Measurements from ENCODE around the gene MYO1F. TPM values are rescaled to one million over a fixed set of nuclear protein-coding genes. Genes with fewer than 3 reads are reported as not detected.
"Not testable (repeated sequence)": the region's sequence is repeated elsewhere in the genome, so short reads cannot be mapped to it uniquely, and the experiment has no call there.

Gene MYO1F
- 0.35 to 0.69 TPM (median 0.47 TPM) in 3 replicates for total RNA-seq

DNA sequence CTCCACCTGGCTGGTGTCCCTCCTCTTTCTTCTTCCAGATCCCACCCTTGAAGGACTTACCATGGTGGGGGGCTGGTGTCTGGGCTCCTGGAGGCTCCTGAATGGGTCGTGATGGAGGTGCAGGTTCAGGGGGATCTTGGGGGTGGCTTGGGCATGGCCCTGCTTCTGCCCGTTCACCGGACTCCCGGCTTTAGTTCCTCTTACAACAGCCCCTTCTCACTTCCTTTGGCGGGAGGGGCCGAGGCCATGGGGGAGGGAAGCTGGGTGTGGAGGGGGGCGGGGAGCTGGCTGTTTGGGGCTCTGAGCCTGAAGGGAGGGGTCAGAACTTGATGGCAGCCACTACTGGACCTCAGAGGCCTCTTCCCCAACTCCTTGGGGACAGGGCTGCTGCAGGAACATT is at the start of gene MYO1F:
TSS of gene MYO1F (minus strand) at position 196 of the 400 bp plus-strand sequence. CDS start at position 63, 133 bp downstream.
- H3K36me3 Mint-ChIP-seq = no peaks in the 10 kb centered on the region
- H3K9me3 Mint-ChIP-seq = no peaks in the 10 kb centered on the region
- H3K4me1 Mint-ChIP-seq = peaks cover 5% of the 10 kb centered on the region
- H3K4me3 Mint-ChIP-seq = no peak within 1 kb of the TSS
- peaks cover 29% of the 10 kb centered on the region for H3K27me3 Mint-ChIP-seq (ENCODE audit: low read depth)
- no peak within 1 kb of the TSS for H3K27ac Mint-ChIP-seq
- DNase-seq (ENCODE audit: low spot score in 2 of 2, unreplicated experiment in 2 of 2) = no peak
- TF ChIP-seq, protein P1, sequence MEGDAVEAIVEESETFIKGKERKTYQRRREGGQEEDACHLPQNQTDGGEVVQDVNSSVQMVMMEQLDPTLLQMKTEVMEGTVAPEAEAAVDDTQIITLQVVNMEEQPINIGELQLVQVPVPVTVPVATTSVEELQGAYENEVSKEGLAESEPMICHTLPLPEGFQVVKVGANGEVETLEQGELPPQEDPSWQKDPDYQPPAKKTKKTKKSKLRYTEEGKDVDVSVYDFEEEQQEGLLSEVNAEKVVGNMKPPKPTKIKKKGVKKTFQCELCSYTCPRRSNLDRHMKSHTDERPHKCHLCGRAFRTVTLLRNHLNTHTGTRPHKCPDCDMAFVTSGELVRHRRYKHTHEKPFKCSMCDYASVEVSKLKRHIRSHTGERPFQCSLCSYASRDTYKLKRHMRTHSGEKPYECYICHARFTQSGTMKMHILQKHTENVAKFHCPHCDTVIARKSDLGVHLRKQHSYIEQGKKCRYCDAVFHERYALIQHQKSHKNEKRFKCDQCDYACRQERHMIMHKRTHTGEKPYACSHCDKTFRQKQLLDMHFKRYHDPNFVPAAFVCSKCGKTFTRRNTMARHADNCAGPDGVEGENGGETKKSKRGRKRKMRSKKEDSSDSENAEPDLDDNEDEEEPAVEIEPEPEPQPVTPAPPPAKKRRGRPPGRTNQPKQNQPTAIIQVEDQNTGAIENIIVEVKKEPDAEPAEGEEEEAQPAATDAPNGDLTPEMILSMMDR (IDR thresholded peaks at IDR 0.05; ENCODE audit: unreplicated experiment) = no peak

- Mint-ChIP-seq H3K9me3 (no peaks in the 10 kb centered on the region), H3K27me3 (ENCODE audit: low read depth) (no peaks in the 10 kb centered on the region), H3K4me3 (no peak overlapping the region), H3K36me3 (no peaks in the 10 kb centered on the region), H3K4me1 (no peaks in the 10 kb centered on the region), H3K27ac (no peak overlapping the region)
- no peak for DNase-seq (ENCODE audit: low spot score in 2 of 2, unreplicated experiment in 2 of 2)
- TF ChIP-seq, protein P1 (IDR thresholded peaks at IDR 0.05; ENCODE audit: unreplicated experiment) = no peak
These were observed 49.6 kb upstream of the MYO1F start for GRCh38 chr19:8626842-8627241.

- H3K36me3 Mint-ChIP-seq; DNase-seq (ENCODE audit: low spot score in 2 of 2, unreplicated experiment in 2 of 2); H3K9me3 Mint-ChIP-seq; H3K4me3 Mint-ChIP-seq; H3K4me1 Mint-ChIP-seq; H3K27me3 Mint-ChIP-seq (ENCODE audit: low read depth); H3K27ac Mint-ChIP-seq: not testable (repeated sequence)
These were observed 45.6 kb upstream of the MYO1F start for GRCh38 chr19:8622886-8623285.

GRCh38 chr19:8618751-8619150 is 41.5 kb upstream of the MYO1F start:
- Mint-ChIP-seq H3K36me3 (no peaks in the 10 kb centered on the region), H3K4me3 (no peak overlapping the region), H3K27ac (no peak overlapping the region), H3K4me1 (no peaks in the 10 kb centered on the region), H3K9me3 (no peaks in the 10 kb centered on the region), H3K27me3 (ENCODE audit: low read depth) (peaks cover 12% of the 10 kb centered on the region)
- DNase-seq (ENCODE audit: low spot score in 2 of 2, unreplicated experiment in 2 of 2) = no peak
- TF ChIP-seq, protein P1 (IDR thresholded peaks at IDR 0.05; ENCODE audit: unreplicated experiment) = no peak

GRCh38 chr19:8617984-8618383 is 40.7 kb upstream of the MYO1F start:
- no peak for DNase-seq (ENCODE audit: low spot score in 2 of 2, unreplicated experiment in 2 of 2)
- H3K36me3 Mint-ChIP-seq = no peaks in the 10 kb centered on the region
- TF ChIP-seq, protein P1 (IDR thresholded peaks at IDR 0.05; ENCODE audit: unreplicated experiment) = no peak

GRCh38 chr19:8617325-8617724 is 40.1 kb upstream of the MYO1F start:
- not testable (repeated sequence) for DNase-seq (ENCODE audit: low spot score in 2 of 2, unreplicated experiment in 2 of 2); H3K4me3 Mint-ChIP-seq; H3K4me1 Mint-ChIP-seq; H3K9me3 Mint-ChIP-seq; H3K36me3 Mint-ChIP-seq; H3K27ac Mint-ChIP-seq
- H3K27me3 Mint-ChIP-seq (ENCODE audit: low read depth) = peaks cover 12% of the 10 kb centered on the region

More at GRCh38 chr19:8617984-8618383, 40.7 kb upstream of the MYO1F start:
- Mint-ChIP-seq H3K4me1 (no peaks in the 10 kb centered on the region), H3K9me3 (no peaks in the 10 kb centered on the region), H3K27me3 (ENCODE audit: low read depth) (peaks cover 12% of the 10 kb centered on the region), H3K27ac (no peak overlapping the region), H3K4me3 (no peak overlapping the region)

DNA sequence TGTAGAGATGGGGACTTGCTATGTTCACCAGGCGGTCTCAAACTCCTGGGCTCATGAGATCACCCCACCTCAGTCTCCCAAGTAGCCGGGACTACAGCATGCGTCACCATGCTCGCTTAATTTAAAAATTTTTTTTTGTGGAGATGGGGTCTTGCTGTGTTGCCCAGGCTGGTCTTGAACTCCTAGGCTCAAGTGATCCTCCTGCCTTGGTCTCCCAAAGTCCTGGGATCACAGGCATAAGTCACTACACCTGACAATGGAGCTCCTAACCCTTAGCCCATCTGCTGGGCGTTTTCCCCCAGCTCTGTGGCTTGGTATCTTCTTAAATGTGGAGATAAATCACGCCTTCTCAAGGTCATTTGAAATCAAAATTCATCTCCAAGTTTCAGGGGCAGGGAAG is 39.6 kb upstream of the MYO1F start:
- no peak overlapping the region for H3K4me3 Mint-ChIP-seq
- no peak overlapping the region for H3K27ac Mint-ChIP-seq

More for the DNA sequence above, 39.6 kb upstream of the MYO1F start:
- TF ChIP-seq, protein P1 (IDR thresholded peaks at IDR 0.05; ENCODE audit: unreplicated experiment) = no peak
- peaks cover 12% of the 10 kb centered on the region for H3K27me3 Mint-ChIP-seq (ENCODE audit: low read depth)
- DNase-seq (ENCODE audit: low spot score in 2 of 2, unreplicated experiment in 2 of 2) = no peak
- H3K36me3 Mint-ChIP-seq = no peaks in the 10 kb centered on the region
- H3K4me1 Mint-ChIP-seq = peaks cover 4% of the 10 kb centered on the region
- no peaks in the 10 kb centered on the region for H3K9me3 Mint-ChIP-seq

All from mesothelial cell of epicardium (in vitro differentiated cells).